ENCODE measurements around the gene ARHGEF28.

The ARHGEF28 gene

DNA sequence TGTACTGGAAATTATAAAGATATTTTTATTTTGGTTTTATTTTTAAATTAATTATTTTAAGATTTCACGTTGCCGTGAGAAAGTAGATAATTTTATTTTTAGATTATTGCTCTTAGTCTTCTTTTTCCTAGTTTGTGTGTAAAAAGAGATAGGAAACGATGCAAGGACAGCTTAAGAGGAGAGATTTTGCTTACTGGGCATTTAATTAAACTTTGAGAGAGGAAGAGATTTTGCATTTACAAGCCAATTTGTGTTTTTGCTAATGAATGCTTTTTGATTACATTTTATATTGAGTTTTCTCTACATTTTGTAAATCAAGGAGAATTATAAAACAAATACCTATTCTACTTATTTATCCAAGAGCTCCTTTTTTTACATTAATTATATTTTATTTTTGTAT lies 64.0 kb downstream of the ARHGEF28 start:
- Histone ChIP-seq H4K20me1 (ENCODE audit: insufficient read depth, low read length) (no peaks in the 10 kb centered on the region), H3K9me3 (ENCODE audit: insufficient read depth, low read length, severe bottlenecking) (no peaks in the 10 kb centered on the region), H3K4me1 (ENCODE audit: insufficient read depth, low read length) (no peaks in the 10 kb centered on the region), H3K79me2 (ENCODE audit: insufficient read depth, low read length) (no peaks in the 10 kb centered on the region), H3K27ac (ENCODE audit: low read length) (no peak overlapping the region), H2AFZ (ENCODE audit: low read depth, low read length) (no peak overlapping the region), H3K27me3 (ENCODE audit: insufficient read depth, low read length, poor library complexity) (no peaks in the 10 kb centered on the region), H3K4me3 (ENCODE audit: low read depth in 1 of 2, low read length in 2 of 2) (no peak overlapping the region), H3K36me3 (ENCODE audit: insufficient read depth, low read length) (no peaks in the 10 kb centered on the region), H3K4me2 (ENCODE audit: insufficient read depth, low read length) (no peak overlapping the region), H3K9ac (ENCODE audit: low read depth, low read length) (no peak overlapping the region)
- no peak for ATAC-seq (ENCODE audit: insufficient read depth, low read depth)
- TF ChIP-seq EZH2 (IDR thresholded peaks at IDR 0.05; ENCODE audit: borderline replicate concordance, low read depth, low read length, severe bottlenecking), result no peak
- DNase-seq, result no peak

DNA sequence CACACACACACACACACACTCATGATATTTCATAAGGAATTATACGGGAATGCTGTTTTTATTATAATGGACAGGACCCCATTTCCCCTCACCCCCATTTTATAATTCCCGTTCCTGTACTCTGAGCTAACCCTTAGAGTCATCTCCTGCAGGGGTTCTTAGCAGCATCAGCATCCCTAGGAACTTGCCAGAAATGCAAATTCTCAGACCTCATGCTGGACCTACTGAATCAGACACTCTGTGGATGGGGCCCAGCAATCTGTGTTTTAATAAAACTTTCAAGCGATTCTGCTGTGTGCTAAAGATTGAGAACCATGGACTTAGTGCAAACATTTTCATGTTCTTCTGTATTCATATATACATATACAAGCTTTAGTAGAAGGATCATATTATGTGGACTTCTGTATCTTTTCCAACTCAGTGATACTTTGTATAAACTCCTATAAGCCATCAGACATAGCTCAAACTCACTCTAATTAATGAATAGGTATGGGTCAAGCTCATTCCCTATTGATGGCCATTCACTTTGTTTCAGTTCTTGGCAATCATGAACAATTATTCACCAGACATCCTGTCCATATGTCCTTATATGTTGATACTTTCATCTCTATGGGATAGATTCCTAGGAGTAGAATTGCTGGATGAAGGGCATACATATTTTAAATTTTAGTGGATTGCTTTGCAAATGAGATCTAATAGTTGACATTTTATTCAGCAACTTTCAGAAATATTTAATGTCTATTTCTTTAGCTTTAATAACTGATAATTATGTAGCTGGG lies 65.5 kb downstream of the ARHGEF28 start:
- no peak overlapping the region for H2AFZ ChIP-seq (ENCODE audit: low read depth, low read length)
- H3K79me2 ChIP-seq (ENCODE audit: insufficient read depth, low read length), result no peaks in the 10 kb centered on the region
- no peaks in the 10 kb centered on the region for H3K36me3 ChIP-seq (ENCODE audit: insufficient read depth, low read length)
- H3K27ac ChIP-seq (ENCODE audit: low read length), result no peak overlapping the region
- no peak overlapping the region for H3K4me2 ChIP-seq (ENCODE audit: insufficient read depth, low read length)
- H3K4me1 ChIP-seq (ENCODE audit: insufficient read depth, low read length), result no peaks in the 10 kb centered on the region
- ATAC-seq (ENCODE audit: insufficient read depth, low read depth) (no peak), DNase-seq (no peak)
- H3K9me3 ChIP-seq (ENCODE audit: insufficient read depth, low read length, severe bottlenecking), result no peaks in the 10 kb centered on the region
- H4K20me1 ChIP-seq (ENCODE audit: insufficient read depth, low read length), result no peaks in the 10 kb centered on the region
- no peak overlapping the region for H3K9ac ChIP-seq (ENCODE audit: low read depth, low read length)
- no peaks in the 10 kb centered on the region for H3K27me3 ChIP-seq (ENCODE audit: insufficient read depth, low read length, poor library complexity)
- H3K4me3 ChIP-seq (ENCODE audit: low read depth in 1 of 2, low read length in 2 of 2), result no peak overlapping the region
- no peak for TF ChIP-seq EZH2 (IDR thresholded peaks at IDR 0.05; ENCODE audit: borderline replicate concordance, low read depth, low read length, severe bottlenecking)
- TF ChIP-seq, protein P1, sequence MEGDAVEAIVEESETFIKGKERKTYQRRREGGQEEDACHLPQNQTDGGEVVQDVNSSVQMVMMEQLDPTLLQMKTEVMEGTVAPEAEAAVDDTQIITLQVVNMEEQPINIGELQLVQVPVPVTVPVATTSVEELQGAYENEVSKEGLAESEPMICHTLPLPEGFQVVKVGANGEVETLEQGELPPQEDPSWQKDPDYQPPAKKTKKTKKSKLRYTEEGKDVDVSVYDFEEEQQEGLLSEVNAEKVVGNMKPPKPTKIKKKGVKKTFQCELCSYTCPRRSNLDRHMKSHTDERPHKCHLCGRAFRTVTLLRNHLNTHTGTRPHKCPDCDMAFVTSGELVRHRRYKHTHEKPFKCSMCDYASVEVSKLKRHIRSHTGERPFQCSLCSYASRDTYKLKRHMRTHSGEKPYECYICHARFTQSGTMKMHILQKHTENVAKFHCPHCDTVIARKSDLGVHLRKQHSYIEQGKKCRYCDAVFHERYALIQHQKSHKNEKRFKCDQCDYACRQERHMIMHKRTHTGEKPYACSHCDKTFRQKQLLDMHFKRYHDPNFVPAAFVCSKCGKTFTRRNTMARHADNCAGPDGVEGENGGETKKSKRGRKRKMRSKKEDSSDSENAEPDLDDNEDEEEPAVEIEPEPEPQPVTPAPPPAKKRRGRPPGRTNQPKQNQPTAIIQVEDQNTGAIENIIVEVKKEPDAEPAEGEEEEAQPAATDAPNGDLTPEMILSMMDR (IDR thresholded peaks at IDR 0.05; ENCODE audit: borderline replicate concordance, extremely low read depth, low read length, poor library complexity, severe bottlenecking), result no peak

DNA sequence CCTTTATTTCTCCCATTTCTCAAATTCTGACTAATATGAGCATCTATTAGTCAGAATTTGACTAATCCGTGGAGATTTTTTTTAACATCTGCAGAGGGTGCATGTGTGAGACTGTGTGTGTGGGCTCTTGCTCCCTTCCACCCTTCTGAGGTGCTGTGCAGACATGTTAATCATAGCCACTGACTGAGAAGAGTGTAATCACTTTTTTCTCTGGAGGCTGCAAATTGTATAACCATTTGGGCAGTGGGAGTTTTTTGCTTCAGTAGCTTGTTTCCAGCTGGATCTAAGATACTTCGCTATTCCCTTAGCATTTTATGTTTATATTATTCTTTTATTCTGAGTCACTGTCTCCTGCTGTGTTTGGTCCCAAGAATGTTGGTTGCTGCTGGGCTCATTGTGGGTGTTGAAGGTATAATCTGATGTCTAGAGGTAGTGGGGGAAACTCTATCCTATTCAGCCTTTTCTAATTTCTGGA lies 66.2 kb downstream of the ARHGEF28 start:
- no peaks in the 10 kb centered on the region for H3K27me3 ChIP-seq (ENCODE audit: insufficient read depth, low read length, poor library complexity)
- H3K4me3 ChIP-seq (ENCODE audit: low read depth in 1 of 2, low read length in 2 of 2), result no peak overlapping the region
- H3K79me2 ChIP-seq (ENCODE audit: insufficient read depth, low read length), result no peaks in the 10 kb centered on the region
- H3K4me2 ChIP-seq (ENCODE audit: insufficient read depth, low read length), result no peak overlapping the region
- H2AFZ ChIP-seq (ENCODE audit: low read depth, low read length), result no peak overlapping the region
- no peaks in the 10 kb centered on the region for H3K9me3 ChIP-seq (ENCODE audit: insufficient read depth, low read length, severe bottlenecking)
- ATAC-seq (ENCODE audit: insufficient read depth, low read depth), result no peak
- H4K20me1 ChIP-seq (ENCODE audit: insufficient read depth, low read length), result no peaks in the 10 kb centered on the region
- no peaks in the 10 kb centered on the region for H3K4me1 ChIP-seq (ENCODE audit: insufficient read depth, low read length)
- H3K9ac ChIP-seq (ENCODE audit: low read depth, low read length), result no peak overlapping the region
- no peak for DNase-seq
- no peaks in the 10 kb centered on the region for H3K36me3 ChIP-seq (ENCODE audit: insufficient read depth, low read length)
- no peak overlapping the region for H3K27ac ChIP-seq (ENCODE audit: low read length)
- no peak for TF ChIP-seq EZH2 (IDR thresholded peaks at IDR 0.05; ENCODE audit: borderline replicate concordance, low read depth, low read length, severe bottlenecking)
- TF ChIP-seq, protein P1 (IDR thresholded peaks at IDR 0.05; ENCODE audit: borderline replicate concordance, extremely low read depth, low read length, poor library complexity, severe bottlenecking), result no peak

GRCh38 chr5:73692981-73693380 lies 67.0 kb downstream of the ARHGEF28 start:
- no peak for ATAC-seq (ENCODE audit: insufficient read depth, low read depth)
- Histone ChIP-seq H3K36me3 (ENCODE audit: insufficient read depth, low read length) (no peaks in the 10 kb centered on the region), H3K4me1 (ENCODE audit: insufficient read depth, low read length) (no peaks in the 10 kb centered on the region), H3K4me2 (ENCODE audit: insufficient read depth, low read length) (no peak overlapping the region), H3K4me3 (ENCODE audit: low read depth in 1 of 2, low read length in 2 of 2) (no peak overlapping the region), H4K20me1 (ENCODE audit: insufficient read depth, low read length) (no peaks in the 10 kb centered on the region), H3K27ac (ENCODE audit: low read length) (no peak overlapping the region), H3K9ac (ENCODE audit: low read depth, low read length) (no peak overlapping the region), H3K27me3 (ENCODE audit: insufficient read depth, low read length, poor library complexity) (no peaks in the 10 kb centered on the region), H3K79me2 (ENCODE audit: insufficient read depth, low read length) (no peaks in the 10 kb centered on the region), H3K9me3 (ENCODE audit: insufficient read depth, low read length, severe bottlenecking) (no peaks in the 10 kb centered on the region), H2AFZ (ENCODE audit: low read depth, low read length) (no peak overlapping the region)
- no peak for DNase-seq
- TF ChIP-seq EZH2 (IDR thresholded peaks at IDR 0.05; ENCODE audit: borderline replicate concordance, low read depth, low read length, severe bottlenecking), result no peak

All from DND-41 (cell line).